K562 (cell line): ENCODE measurements around the gene CIAO2A. TPM values are rescaled to one million over a fixed set of nuclear protein-coding genes. Genes with fewer than 3 reads are reported as not detected.
A peak's percentile ranks its signal among the peaks of the same experiment; 100 is the strongest.

Experiments used
- BCLAF1 ChIP-seq, 2 experiments: fragments of 450-650 bp in 1 of 2; IDR thresholded peaks; 2 replicates each; pipeline ENCODE4 v1.6.1; 2011 to 2017; ENCODE audit warnings: low read depth in 2 of 2, antibody characterized with exemption in 1 of 2, borderline replicate concordance in 1 of 2, low read length in 1 of 2, mild to moderate bottlenecking in 1 of 2, mixed read lengths in 1 of 2; ENCODE audit not compliant: control insufficient read depth in 1 of 2
- BHLHE40 ChIP-seq: IDR thresholded peaks from 2 replicates; pipeline ENCODE4 v1.6.1; 2011; ENCODE audit warnings: low read length, improper control_type of control experiment
- CHAMP1 ChIP-seq: fragments of 450-650 bp; IDR thresholded peaks from 2 replicates; pipeline ENCODE4 v1.6.1; 2016; ENCODE audit warnings: mild to moderate bottlenecking
- CHCHD3 ChIP-seq: fragments of 250-450 bp; sonication (Bioruptor Pico); IDR thresholded peaks from 2 replicates; pipeline ENCODE4 v2.1.2; 2022; ENCODE audit warnings: mild to moderate bottlenecking
- CHD2 ChIP-seq: IDR thresholded peaks from 2 replicates; pipeline ENCODE4 v1.6.1; 2011; ENCODE audit warnings: low read depth, low read length
- DDX20 ChIP-seq: fragments of 450-650 bp; IDR thresholded peaks from 2 replicates; pipeline ENCODE4 v1.6.1; 2016; ENCODE audit warnings: missing genetic modification characterization, low read depth, mild to moderate bottlenecking, missing compliant biosample characterization, moderate library complexity
- ETS2 ChIP-seq: IDR thresholded peaks from 2 replicates; pipeline ENCODE4 v1.6.1; 2016; ENCODE audit warnings: borderline replicate concordance, missing genetic modification characterization, mild to moderate bottlenecking, moderate library complexity, missing compliant biosample characterization; ENCODE audit not compliant: poor library complexity, severe bottlenecking
- ETV5 ChIP-seq: sonication (generic); formaldehyde crosslinking; IDR thresholded peaks from 2 replicates; pipeline ENCODE4 v1.4.0; 2020; ENCODE audit warnings: low read depth, mild to moderate bottlenecking, missing genetic modification reagents
- FUS ChIP-seq: fragments of 200-400 bp; formaldehyde crosslinking; optimal IDR thresholded peaks from 2 replicates; pipeline ENCODE3; 2017; ENCODE audit warnings: low read depth, low read length
- GATAD2A ChIP-seq: fragments of 450-650 bp; IDR thresholded peaks from 2 replicates; pipeline ENCODE4 v1.6.1; 2017
- KAT8 ChIP-seq: fragments of 450-650 bp; IDR thresholded peaks from 2 replicates; pipeline ENCODE4 v1.6.1; 2016; ENCODE audit warnings: low read depth, mild to moderate bottlenecking
- MBD2 ChIP-seq: sonication (generic); IDR thresholded peaks from 2 replicates; pipeline ENCODE4 v1.6.1; 2016; ENCODE audit warnings: low read depth, borderline replicate concordance
- NR4A1 ChIP-seq, 2 experiments: fragments of 250-450 bp in 1 of 2; fragments of 450-650 bp in 1 of 2; sonication (Bioruptor Pico) in 1 of 2; IDR thresholded peaks; 2 replicates each; pipeline versions ENCODE4 v1.4.0 to v1.6.1; 2016 to 2020; ENCODE audit warnings: mild to moderate bottlenecking in 2 of 2, missing compliant biosample characterization in 1 of 2, missing genetic modification characterization in 1 of 2, moderate library complexity in 1 of 2
- PRDM10 ChIP-seq: fragments of 450-650 bp; IDR thresholded peaks from 2 replicates; pipeline ENCODE4 v1.6.1; 2018; ENCODE audit not compliant: partially characterized antibody
- SMAD3 ChIP-seq: fragments of 450-650 bp; formaldehyde crosslinking; conservative IDR thresholded peaks from 2 replicates; pipeline ENCODE4 v1.4.0; 2020; ENCODE audit warnings: mild to moderate bottlenecking
- SRSF3 ChIP-seq: fragments of 200-400 bp; formaldehyde crosslinking; IDR thresholded peaks from 2 replicates; pipeline ENCODE4 v1.6.1; 2016; ENCODE audit warnings: mild to moderate bottlenecking, low read length, moderate library complexity; ENCODE audit not compliant: insufficient read depth
- TGIF2 ChIP-seq: sonication (generic); formaldehyde crosslinking; IDR thresholded peaks from 2 replicates; pipeline ENCODE4 v1.8.1; 2022; ENCODE audit warnings: mild to moderate bottlenecking, missing genetic modification reagents, moderate library complexity
- ZNF57 ChIP-seq: fragments of 450-650 bp; formaldehyde crosslinking; IDR thresholded peaks from 2 replicates; pipeline ENCODE4 v1.4.0; 2020; ENCODE audit warnings: mild to moderate bottlenecking, moderate library complexity
- polyA plus RNA-seq, 8 experiments: library from polyadenylated mRNA; depleted of rRNA in 4 of 8; stranded (reverse) in 5 of 8; unstranded in 3 of 8; fragments of >200 nt; fragmentation: Nextera tagmentation in 2 of 8; fragmentation: Illumina TruSeq in 1 of 8; extraction: Ambion mirVana in 2 of 8; extraction: Trizol in 1 of 8; gene quantifications; 2 replicates each; pipeline versions ENCODE4 v1.2.1 to v1.2.3, GENCODE V29; 2011 to 2014; ENCODE audit warnings: inconsistent platforms in 1 of 8, missing spikeins in 1 of 8
- total RNA-seq, 7 experiments: library from RNA; depleted of rRNA in 6 of 7; stranded (reverse); fragments of >200 nt in 6 of 7; fragmentation: Illumina TruSeq in 2 of 7; extraction: Trizol in 2 of 7; gene quantifications; 2 replicates each; pipeline versions ENCODE4 v1.2.1 to v1.2.3, GENCODE V29; 2011 to 2021; ENCODE audit warnings: low replicate concordance in 1 of 7

The CIAO2A gene
- total and polyA plus RNA-seq, 9 of the 15 experiments (the other 6 are each of a cell fraction or from before 2014, with no cell fraction given) = 161 to 429 (median 313) TPM

GRCh38 chr15:64092864-64093626, 593 bp downstream of the CIAO2A start (continued):
- TF ChIP-seq BCLAF1 (IDR thresholded peaks at IDR 0.05; ENCODE audit: borderline replicate concordance in 1 of 2, control insufficient read depth in 1 of 2, low read depth in 2 of 2, low read length in 1 of 2) (no peak), SMAD3 (CRISPR knock-in tag) (no peak), DDX20 (tag) (no peak), TGIF2 (CRISPR knock-in tag) (no peak), CHD2 (no peak), FUS (no peak), ETS2 (tag) (no peak), SRSF3 (0 out of 2 replicates have a peak, but pooled peaks have one; percentile 27), BHLHE40 (no peak), ETV5 (no peak; the same call in 1 of the 2 replicates), ZNF57 (CRISPR knock-in tag) (no peak), GATAD2A (peak; percentile 88), NR4A1 (CRISPR knock-in tag; IDR thresholded peaks at IDR 0.05) (no peak), NR4A1 (tag; IDR thresholded peaks at IDR 0.05) (no peak), PRDM10 (peak; percentile 16), KAT8 (no peak), MBD2 (no peak), CHCHD3 (no peak), CHAMP1 (no peak)
